Measurements from ENCODE around the gene APOBEC3H. TPM values are rescaled to one million over a fixed set of nuclear protein-coding genes. Genes with fewer than 3 reads are reported as not detected.

The APOBEC3H gene
- total and polyA plus RNA-seq, 2 experiments from 2014 or later, result not detected

- no peaks in the 10 kb centered on the region for H3K9me3 Mint-ChIP-seq
- no peaks in the 10 kb centered on the region for H3K36me3 ChIP-seq (ENCODE audit: insufficient read depth)
- peaks cover 33% of the 10 kb centered on the region for H3K27me3 Mint-ChIP-seq (ENCODE audit: insufficient read depth, low read depth, poor library complexity)
- H3K4me3 Mint-ChIP-seq, result peak within 1 kb of the TSS; percentile 75
- peak within 1 kb of the TSS; percentile 97 for H2AFZ ChIP-seq
- no peaks in the 10 kb centered on the region for H3K9me2 ChIP-seq (ENCODE audit: insufficient read depth)
- H3K36me3 Mint-ChIP-seq (ENCODE audit: low read depth), result no peaks in the 10 kb centered on the region
- H3K4me1 ChIP-seq (ENCODE audit: insufficient read depth), result peaks cover 28% of the 10 kb centered on the region
- H3K4me3 ChIP-seq, result peak within 1 kb of the TSS; percentile 73
- DNase-seq (ENCODE audit: low spot score) (peak; percentile 86), ATAC-seq (peak; percentile 56)
- H3F3A ChIP-seq (replicated peaks; ENCODE audit: low read depth), result 0 out of 2 replicates have a peak, but pooled peaks cover 11% of the 10 kb centered on the region
- H3K27me3 ChIP-seq (ENCODE audit: insufficient read depth), result peaks cover 27% of the 10 kb centered on the region
- H3K27ac ChIP-seq (ENCODE audit: low read depth), result no peak within 1 kb of the TSS
- no peaks in the 10 kb centered on the region for H4K20me1 ChIP-seq (replicated peaks; ENCODE audit: insufficient read depth)
- no peaks in the 10 kb centered on the region for H3K79me2 ChIP-seq (replicated peaks; ENCODE audit: insufficient read depth)
- TF ChIP-seq NANOG (IDR thresholded peaks at IDR 0.05; ENCODE audit: borderline replicate concordance) (no peak), CREB1 (CRISPR knock-in tag; IDR thresholded peaks at IDR 0.05; ENCODE audit: low read depth) (0 out of 2 replicates have a peak, but pooled peaks have one; percentile 7), POLR2AphosphoS5 (IDR thresholded peaks at IDR 0.05; ENCODE audit: low read depth) (peak; percentile 75)
- peak within 1 kb of the TSS; percentile 89 for H3K4me2 ChIP-seq
- peaks cover 26% of the 10 kb centered on the region for H3K4me1 Mint-ChIP-seq
- H3K27ac Mint-ChIP-seq, result no peak within 1 kb of the TSS
Measured at GRCh38 chr22:39152511-39153219, 55.6 kb downstream of the APOBEC3H start, which contains the start of gene CBX7. CBX7 (minus strand) TSS chr22:39152680; CDS start chr22:39152444, 236 bp downstream.

- ATAC-seq, result peak; percentile 16
- H3K4me3 ChIP-seq, result peak overlapping the region; percentile 73
- TF ChIP-seq ETS1 (IDR thresholded peaks at IDR 0.05) (no peak), CREB1 (CRISPR knock-in tag; IDR thresholded peaks at IDR 0.05; ENCODE audit: low read depth) (no peak), EZH2 (IDR thresholded peaks at IDR 0.05; ENCODE audit: low read depth, unreplicated experiment) (no peak), ZNF114 (CRISPR knock-in tag; IDR thresholded peaks at IDR 0.05) (no peak), CTCF (conservative IDR thresholded peaks at IDR 0.05; ENCODE audit: low read depth in 2 of 2) (no peak), REST (IDR thresholded peaks at IDR 0.05; ENCODE audit: unreplicated experiment) (no peak)
Measured at GRCh38 chr22:39153220-39153717, 56.2 kb downstream of the APOBEC3H start.

More at GRCh38 chr22:39153220-39153717, 56.2 kb downstream of the APOBEC3H start:
- Mint-ChIP-seq H3K4me1 (peaks cover 21% of the 10 kb centered on the region), H3K4me3 (peak overlapping the region; percentile 75), H3K27ac (no peak overlapping the region), H3K27me3 (ENCODE audit: insufficient read depth, low read depth, poor library complexity) (peaks cover 33% of the 10 kb centered on the region), H3K36me3 (ENCODE audit: low read depth) (no peaks in the 10 kb centered on the region), H3K9me3 (no peaks in the 10 kb centered on the region)
- H3K4me1 ChIP-seq (ENCODE audit: insufficient read depth), result peaks cover 26% of the 10 kb centered on the region
- DNase-seq (ENCODE audit: low spot score), result peak; percentile 57
- H4K20me1 ChIP-seq (replicated peaks; ENCODE audit: insufficient read depth), result no peaks in the 10 kb centered on the region
- no peaks in the 10 kb centered on the region for H3K9me2 ChIP-seq (ENCODE audit: insufficient read depth)
- H3K36me3 ChIP-seq (ENCODE audit: insufficient read depth), result no peaks in the 10 kb centered on the region
- no peak overlapping the region for H3K27ac ChIP-seq (ENCODE audit: low read depth)
- peaks cover 27% of the 10 kb centered on the region for H3K27me3 ChIP-seq (ENCODE audit: insufficient read depth)
- peak overlapping the region; percentile 89 for H3K4me2 ChIP-seq
- H3K79me2 ChIP-seq (replicated peaks; ENCODE audit: insufficient read depth), result no peaks in the 10 kb centered on the region
- H2AFZ ChIP-seq, result peak overlapping the region; percentile 97
- H3F3A ChIP-seq (replicated peaks; ENCODE audit: low read depth), result 0 out of 2 replicates have a peak, but pooled peaks cover 11% of the 10 kb centered on the region
